Measurements from ENCODE around the gene MYOM1.

- TF ChIP-seq CTCF (IDR thresholded peaks at IDR 0.05), result no peak
- no peak for TF ChIP-seq POLR2A (IDR thresholded peaks at IDR 0.05)
These were observed 16.1 kb upstream of the MYOM1 start for GRCh38 chr18:3235846-3236245.

All from thyroid gland (tissue), 4 donors.